ENCODE results near the gene FGF23. TPM values are rescaled to one million over a fixed set of nuclear protein-coding genes. Genes with fewer than 3 reads are reported as not detected.

FGF23 gene
- total RNA-seq, 4 donors from 2014 or later: not detected

- intact Hi-C loops (cut with DNase I; ENCODE audit: low total_unique reads): no loop called here
- Histone ChIP-seq H3K9me3 (no peaks in the 10 kb centered on the region), H3K4me3 (no peak overlapping the region), H3K27me3 (no peaks in the 10 kb centered on the region), H3K27ac (no peak overlapping the region), H3K4me1 (no peaks in the 10 kb centered on the region), H3K36me3 (no peaks in the 10 kb centered on the region)
- DNase-seq: no peak
- TF ChIP-seq POLR2A (IDR thresholded peaks at IDR 0.05): no peak
- TF ChIP-seq EP300 (IDR thresholded peaks at IDR 0.05; ENCODE audit: low read depth): no peak
- no peak for TF ChIP-seq POLR2AphosphoS5 (IDR thresholded peaks at IDR 0.05)
- TF ChIP-seq CTCF (IDR thresholded peaks at IDR 0.05): no peak
- 51% methylated on average over 2 of the region's 2 CpGs; no CpG with 5 or more reads in 1 of the 2 donors for WGBS, 2 donors (ENCODE audit: low coverage in 1 of 2)
- in situ Hi-C loops (cut with MboI; ENCODE audit: low pct_ligation_motif_present in 1 of 4, low pct_unique_long_range_greater_than_20kb in 1 of 4, low sequenced_read_pairs in 3 of 4): no loop called here
Measured at GRCh38 chr12:4388662-4389061, 9.2 kb upstream of the FGF23 start.

GRCh38 chr12:4388032-4388431 is 8.5 kb upstream of the FGF23 start:
- TF ChIP-seq POLR2A (IDR thresholded peaks at IDR 0.05): no peak
- no peak for TF ChIP-seq EP300 (IDR thresholded peaks at IDR 0.05; ENCODE audit: low read depth)
- no peak for TF ChIP-seq CTCF (IDR thresholded peaks at IDR 0.05)
- TF ChIP-seq POLR2AphosphoS5 (IDR thresholded peaks at IDR 0.05): no peak
- Histone ChIP-seq H3K4me3 (no peak overlapping the region), H3K36me3 (no peaks in the 10 kb centered on the region), H3K27ac (no peak overlapping the region), H3K27me3 (no peaks in the 10 kb centered on the region), H3K9me3 (no peaks in the 10 kb centered on the region), H3K4me1 (no peaks in the 10 kb centered on the region)
- intact Hi-C loops (cut with DNase I; ENCODE audit: low total_unique reads) (no loop called here), in situ Hi-C loops (cut with MboI; ENCODE audit: low pct_ligation_motif_present in 1 of 4, low pct_unique_long_range_greater_than_20kb in 1 of 4, low sequenced_read_pairs in 3 of 4) (no loop called here)
- DNase-seq: no peak
- 30 to 50% methylated on average over 1 of the region's 1 CpG for WGBS, 2 donors (ENCODE audit: low coverage in 1 of 2)

DNA sequence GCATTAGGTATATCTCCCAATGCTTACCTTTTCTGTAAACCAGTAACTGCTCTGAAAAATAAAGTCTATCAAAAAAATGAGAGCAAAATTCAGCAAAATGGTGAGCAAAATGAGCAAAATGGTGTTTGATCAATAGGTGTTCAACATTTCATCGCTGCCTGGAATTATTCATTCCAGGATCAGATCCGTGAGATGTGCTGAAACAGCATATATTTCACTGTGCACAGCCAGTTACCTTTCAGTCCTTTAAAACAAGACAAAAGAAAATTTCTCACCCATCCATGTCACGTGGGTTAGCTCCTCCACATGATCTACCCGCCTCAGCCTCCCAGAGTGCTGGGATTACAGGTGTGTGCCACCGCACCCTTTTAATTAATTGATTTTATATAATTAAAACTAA is 8.1 kb upstream of the FGF23 start:
- no peaks in the 10 kb centered on the region for H3K36me3 ChIP-seq
- intact Hi-C loops (cut with DNase I; ENCODE audit: low total_unique reads): no loop called here
- H3K9me3 ChIP-seq: no peaks in the 10 kb centered on the region
- no peaks in the 10 kb centered on the region for H3K4me1 ChIP-seq
- DNase-seq: no peak
- WGBS, 2 donors (ENCODE audit: low coverage in 1 of 2): 79 to 80% methylated on average over 5 of the region's 5 CpGs
- in situ Hi-C loops (cut with MboI; ENCODE audit: low pct_ligation_motif_present in 1 of 4, low pct_unique_long_range_greater_than_20kb in 1 of 4, low sequenced_read_pairs in 3 of 4): no loop called here
- H3K4me3 ChIP-seq: no peak overlapping the region
- TF ChIP-seq POLR2A (IDR thresholded peaks at IDR 0.05) (no peak), CTCF (IDR thresholded peaks at IDR 0.05) (no peak), POLR2AphosphoS5 (IDR thresholded peaks at IDR 0.05) (no peak)
- no peaks in the 10 kb centered on the region for H3K27me3 ChIP-seq
- no peak overlapping the region for H3K27ac ChIP-seq

GRCh38 chr12:4386801-4387200 is 7.3 kb upstream of the FGF23 start:
- no peak for DNase-seq
- H3K4me1 ChIP-seq: no peaks in the 10 kb centered on the region
- H3K27me3 ChIP-seq: no peaks in the 10 kb centered on the region
- intact Hi-C loops (cut with DNase I; ENCODE audit: low total_unique reads): no loop called here
- TF ChIP-seq POLR2A (IDR thresholded peaks at IDR 0.05) (no peak), CTCF (IDR thresholded peaks at IDR 0.05) (no peak), EP300 (IDR thresholded peaks at IDR 0.05; ENCODE audit: low read depth) (no peak), POLR2AphosphoS5 (IDR thresholded peaks at IDR 0.05) (no peak)
- WGBS, 2 donors (ENCODE audit: low coverage in 1 of 2): 72% methylated on average over 4 of the region's 4 CpGs; no CpG with 5 or more reads in 1 of the 2 donors
- no peak overlapping the region for H3K27ac ChIP-seq
- in situ Hi-C loops (cut with MboI; ENCODE audit: low pct_ligation_motif_present in 1 of 4, low pct_unique_long_range_greater_than_20kb in 1 of 4, low sequenced_read_pairs in 3 of 4): no loop called here
- no peaks in the 10 kb centered on the region for H3K9me3 ChIP-seq
- H3K4me3 ChIP-seq: no peak overlapping the region
- no peaks in the 10 kb centered on the region for H3K36me3 ChIP-seq
